ENCODE data around the gene COL4A2.
"Not testable (repeated sequence)": the region's sequence is repeated elsewhere in the genome, so short reads cannot be mapped to it uniquely, and the experiment has no call there.

Gene COL4A2

DNA sequence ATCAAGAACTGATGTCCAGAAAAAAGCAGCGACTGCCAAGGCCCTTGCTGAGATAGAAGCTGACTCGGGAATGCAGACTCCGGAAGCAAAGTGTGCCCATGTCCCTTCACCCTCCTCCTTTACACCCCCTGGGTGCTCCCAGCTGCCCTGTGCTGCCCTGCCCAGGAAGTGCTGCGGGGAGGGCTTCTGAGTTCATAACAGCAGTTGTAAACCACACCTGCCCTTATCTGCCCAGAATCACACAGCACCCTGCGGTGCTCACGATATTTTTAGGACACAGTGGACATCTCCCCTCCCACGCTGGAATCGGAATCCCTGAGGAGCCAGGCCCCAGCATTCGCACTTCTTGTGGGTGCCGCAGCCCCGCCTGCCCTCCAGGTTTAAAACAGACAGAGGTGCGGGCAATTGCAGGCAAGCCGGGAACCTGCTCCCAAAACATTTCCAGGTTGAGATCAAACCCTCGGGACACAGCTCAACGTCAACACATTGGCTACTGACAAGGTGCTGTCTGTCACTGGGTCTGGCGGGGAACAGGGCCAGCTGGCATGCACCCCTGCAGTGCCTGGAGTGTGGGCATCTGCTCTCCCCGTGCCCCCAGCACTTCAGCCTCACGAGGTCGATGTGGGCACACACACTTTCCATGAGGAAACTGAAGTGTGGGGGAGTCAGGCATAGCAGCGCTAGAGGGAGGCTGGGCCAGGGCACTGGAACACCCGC, 217.6 kb downstream of the COL4A2 start:
- DNase-seq = no peak

- peak; percentile 31 for DNase-seq
These were observed 218.5 kb downstream of the COL4A2 start for GRCh38 chr13:110525328-110526319.

GRCh38 chr13:110528371-110528770, 221.3 kb downstream of the COL4A2 start:
- no peak for DNase-seq

DNA sequence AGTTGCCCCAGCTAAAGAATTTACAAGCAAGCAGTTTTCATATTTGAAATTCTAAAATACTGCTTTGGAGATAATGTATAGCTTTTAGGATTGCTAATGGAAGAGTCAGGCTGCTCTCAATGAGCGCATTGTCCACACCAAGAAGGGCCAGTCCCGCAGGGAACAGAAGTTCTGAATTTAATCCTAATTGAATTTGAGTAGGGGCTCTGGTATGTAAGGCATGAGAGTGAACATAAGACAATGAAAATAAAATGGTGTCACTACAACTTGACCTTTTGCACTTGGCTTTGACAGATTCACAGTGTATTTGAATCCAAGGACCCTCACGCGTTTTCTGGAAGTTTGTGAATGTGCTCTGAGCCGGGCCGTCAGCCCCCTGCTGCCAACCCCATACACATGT, 221.8 kb downstream of the COL4A2 start:
- no peak for DNase-seq

DNA sequence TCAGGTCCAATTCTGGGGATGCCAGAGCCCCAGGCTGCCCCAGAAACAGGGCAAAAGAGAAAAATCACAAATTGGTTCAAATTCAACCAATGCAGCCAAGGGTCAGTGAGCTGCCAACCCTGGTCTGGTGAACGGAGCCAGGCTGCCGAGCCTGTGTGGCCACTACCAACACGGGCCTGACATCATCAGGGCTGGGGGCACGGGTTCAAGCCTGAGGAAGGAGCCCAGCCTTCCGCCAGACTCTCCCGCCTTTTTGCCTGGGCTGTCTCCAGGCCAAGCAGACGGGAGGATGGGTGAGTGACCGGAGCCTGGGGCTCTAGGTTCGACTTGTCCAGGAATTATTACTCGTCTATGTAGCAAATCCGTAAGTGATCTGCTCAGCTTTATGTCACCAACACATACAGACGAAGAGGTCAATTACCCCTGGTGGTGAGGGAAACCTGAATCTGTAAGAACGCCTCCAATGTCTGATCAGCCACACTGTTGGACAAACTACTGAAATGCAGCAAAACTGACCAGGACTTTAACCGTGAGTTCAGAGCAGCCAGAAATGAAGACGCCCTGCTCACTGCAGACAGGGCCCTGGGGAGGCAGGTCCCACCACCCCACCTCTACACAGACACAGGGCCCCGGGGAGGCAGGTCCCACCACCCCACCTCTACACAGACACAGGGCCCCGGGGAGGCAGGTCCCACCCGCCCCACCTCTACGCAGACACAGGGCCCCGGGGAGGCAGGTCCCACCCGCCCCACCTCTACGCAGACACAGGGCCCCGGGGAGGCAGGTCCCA, 222.6 kb downstream of the COL4A2 start:
- no peak for DNase-seq

DNA sequence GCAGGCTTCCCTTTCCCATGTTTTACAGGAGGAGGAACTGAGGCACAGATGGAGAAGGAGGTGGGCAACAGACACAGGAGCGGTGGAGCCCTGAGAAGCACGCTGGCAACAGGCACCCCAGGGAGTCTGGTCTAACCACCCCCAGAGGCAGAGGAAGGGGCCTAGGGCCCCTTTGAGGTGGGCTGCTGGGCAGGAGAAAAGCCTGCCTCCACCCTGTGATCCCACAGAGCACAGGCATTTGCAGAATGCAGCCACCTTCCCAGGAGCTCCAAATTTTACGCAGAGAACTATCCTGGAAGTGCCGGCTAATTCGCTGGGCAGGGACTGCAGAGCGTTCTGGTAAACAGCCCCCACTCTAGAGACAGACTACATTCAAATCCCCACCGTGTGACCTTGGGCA, 224.0 kb downstream of the COL4A2 start:
- DNase-seq = no peak

GRCh38 chr13:110531671-110532083, 224.6 kb downstream of the COL4A2 start:
- DNase-seq = no peak

- not testable (repeated sequence) for DNase-seq
These were observed 225.2 kb downstream of the COL4A2 start for GRCh38 chr13:110532258-110532657.

- no peak for DNase-seq
These were observed 226.9 kb downstream of the COL4A2 start for GRCh38 chr13:110533771-110534670.

- DNase-seq = no peak
These were observed 228.4 kb downstream of the COL4A2 start for GRCh38 chr13:110535526-110535925.

- DNase-seq = no peak
These were observed 229.1 kb downstream of the COL4A2 start for GRCh38 chr13:110536006-110536693.

GRCh38 chr13:110538632-110539031, 231.5 kb downstream of the COL4A2 start:
- no peak for DNase-seq

DNA sequence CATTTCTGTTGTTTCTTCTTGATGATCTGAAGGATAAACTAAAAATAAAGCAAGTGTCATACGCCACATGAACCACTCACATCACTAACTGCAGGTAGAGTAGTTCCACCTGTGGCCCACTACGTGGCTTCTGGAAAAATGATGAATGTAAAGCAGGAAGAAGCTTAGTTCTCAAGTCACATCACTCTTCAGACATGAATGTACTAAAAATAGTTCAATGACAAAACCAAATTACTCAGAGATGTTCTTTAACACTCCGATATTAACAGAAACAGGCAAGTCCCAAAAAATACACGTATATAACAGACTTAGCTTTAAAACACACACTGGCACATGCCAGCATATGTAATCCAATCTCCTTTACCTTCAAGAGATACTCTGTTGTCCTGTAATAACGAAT, 232.8 kb downstream of the COL4A2 start:
- DNase-seq = no peak

- no peak for DNase-seq
These were observed 233.9 kb downstream of the COL4A2 start for GRCh38 chr13:110540871-110541525.

DNA sequence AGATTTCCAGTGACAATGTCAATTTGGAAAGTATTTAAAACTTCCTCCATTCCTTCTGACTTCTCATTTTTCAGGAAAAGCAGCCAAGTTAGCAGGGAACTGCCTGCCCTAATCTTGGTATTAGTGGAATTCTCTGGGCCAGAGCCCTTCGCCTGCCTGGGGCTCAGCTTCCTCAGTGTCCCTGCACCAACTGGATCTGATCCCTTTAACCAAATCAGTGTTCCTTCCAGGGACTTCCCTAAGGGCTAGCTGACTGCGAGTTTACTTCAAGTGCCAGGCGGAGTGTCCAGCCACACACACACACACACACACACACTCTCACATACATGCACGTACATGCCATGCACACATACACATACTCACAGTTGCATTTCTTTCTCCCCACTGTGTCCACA, 234.4 kb downstream of the COL4A2 start:
- DNase-seq = no peak

- no peak for DNase-seq
These were observed 235.2 kb downstream of the COL4A2 start for GRCh38 chr13:110542169-110542796.

GRCh38 chr13:110546378-110546777, 239.3 kb downstream of the COL4A2 start:
- DNase-seq = no peak

GRCh38 chr13:110546926-110547325, 239.8 kb downstream of the COL4A2 start:
- no peak for DNase-seq

- no peak for DNase-seq
These were observed 242.1 kb downstream of the COL4A2 start for GRCh38 chr13:110548891-110549794.

All from NCI-H526 treated with DMSO at 0.1 percent for 48 hours (cell line).